Heart left ventricle (tissue), 16 donors: Measurements from ENCODE around the gene CHST11. TPM values are rescaled to one million over a fixed set of nuclear protein-coding genes. Genes with fewer than 3 reads are reported as not detected.

Experiments
- ATAC-seq, 4 donors: fragments of 200-7000 bp; cut with Tn5 transposase; one replicate each; pipeline ENCODE4 v1.9.1; 2020 to 2022; ENCODE audit warnings: moderate library complexity in 4 of 4, mild to moderate bottlenecking in 3 of 4, moderate number of reproducible peaks in 1 of 4
- DNase-seq, 5 donors: peaks; one replicate each; pipeline ENCODE4 v3.0.0-alpha.2; 2020
- H3K27ac ChIP-seq, 12 donors: fragments of 200-600 bp; sonication (generic) in 4 of 12; one replicate each; pipeline versions ENCODE4 v1.5.0 to v1.8.0; 2016 to 2022; ENCODE audit warnings: mild to moderate bottlenecking in 2 of 12
- H3K27me3 ChIP-seq, 9 donors: fragments of 200-600 bp; sonication (generic) in 2 of 9; one replicate each; pipeline versions ENCODE4 v1.5.1 to v1.8.0; 2016 to 2022; ENCODE audit warnings: mild to moderate bottlenecking in 3 of 9
- H3K36me3 ChIP-seq, 9 donors: fragments of 200-600 bp; sonication (generic) in 2 of 9; one replicate each; pipeline versions ENCODE4 v1.5.0 to v1.8.0; 2018 to 2022; ENCODE audit warnings: mild to moderate bottlenecking in 2 of 9
- H3K4me1 ChIP-seq, 12 donors: fragments of 200-600 bp; sonication (generic) in 4 of 12; one replicate each; pipeline versions ENCODE4 v1.5.0 to v1.8.0; 2016 to 2022; ENCODE audit warnings: mild to moderate bottlenecking in 3 of 12
- H3K4me3 ChIP-seq, 12 donors: fragments of 200-600 bp; sonication (generic) in 4 of 12; one replicate each; pipeline versions ENCODE4 v1.5.0 to v1.8.0; 2017 to 2022; ENCODE audit warnings: mild to moderate bottlenecking in 9 of 12, moderate library complexity in 4 of 12
- H3K9me3 ChIP-seq, 12 donors: fragments of 200-600 bp; sonication (generic) in 4 of 12; one replicate each; pipeline versions ENCODE4 v1.5.0 to v1.8.0; 2016 to 2022; ENCODE audit warnings: mild to moderate bottlenecking in 1 of 12
- CTCF ChIP-seq, 12 donors: fragments of 200-600 bp; sonication (generic) in 4 of 12; IDR thresholded peaks; one replicate each; pipeline versions ENCODE4 v1.5.0 to v1.8.0; 2018 to 2022; ENCODE audit warnings: antibody characterized with exemption in 12 of 12, mild to moderate bottlenecking in 5 of 12
- POLR2A ChIP-seq, 2 donors: fragments of 450-650 bp; IDR thresholded peaks; one replicate each; pipeline ENCODE4 v1.6.1; 2017; ENCODE audit warnings: antibody characterized with exemption in 2 of 2, mild to moderate bottlenecking in 2 of 2, moderate library complexity in 2 of 2
- WGBS, 4 donors: extraction: QIAGEN DNeasy Blood & Tissue Kit in 2 of 4; methylation state at CpG; one replicate each; pipeline versions ENCODE4 v1.1.5 to v1.1.7; 2013 to 2018; 5-methylcytosine and 5-hydroxymethylcytosine counted together
- intact Hi-C, 10 donors: fragments of 100-400 bp; cut with DNase I; formaldehyde crosslinking; loops; one replicate each; pipeline versions ENCODE4 v1.11.1 to v1.14.2; 2022
- polyA plus RNA-seq, 2 donors: library from polyadenylated mRNA; stranded (reverse); fragments of 200-250 nt; gene quantifications; one replicate each; pipeline ENCODE4 v1.2.3, GENCODE V29; 2013
- total RNA-seq, 9 donors: library from RNA; depleted of rRNA in 2 of 9; stranded (reverse); fragments of >200 nt in 2 of 9; fragmentation: NEBNext Ultra II Directional in 3 of 9; extraction: Animal tissue kit (Norgen Biotek cat#: 25700) in 3 of 9; gene quantifications; one replicate each; pipeline versions ENCODE4 v1.1.0 to v1.2.4, GENCODE V29; 2016 to 2023
- donor health status: ischemic (EF 13 %, LVEDD 7.1; RV severe dilation, severe dysfunction).
- donor health status: healthy with polysubstance abuse.
- donor health status: DM: no; HTN: yes; CAD: no.
- donor health status: DM: no; HTN: no; CAD: no.
- donor health status: ischemic (EF 25% LVEDD 6.9; RV normal size, moderate dysfunction).
- donor health status: ischemic (EF 25% LVEDD 5.7; RV mildly dilated, moderate dysfunction).
- donor health status: healthy.
- donor health status: DM: yes; HTN: yes; CAD: no.
- donor health status: ischemic (EF 35%, LVEDD 5.7; RV mildly dilated, moderate dysfunction).
- donor health status: nonischemic (EF 11% LVEDD 7.7; RV severe dilation, severe dysfunction).
- donor health status: DM: yes; HTN: yes; CAD: no.
- donor health status: PGD.
- donor health status: ischemic (EF 29% LVEDD 5.4; RV normal size, mild dysfunction).
- donor health status: nonischemic (EF 23%, LVEDD 6.1; RV moderate dilation, normal function).

The CHST11 gene
- total and polyA plus RNA-seq, 11 donors, result 1.1 to 16.9 (median 3.4) TPM

- WGBS, 4 donors, result 81 to 93% (median 89%) methylated on average over 8 of the region's 8 CpGs
- no peak overlapping the region for H3K27ac ChIP-seq
- intact Hi-C loops, result loop anchor here in 2 of 10 donors (10.0 kb wide), 2 partner anchors 178 to 188 kb away; no protein-coding TSS in a partner anchor
- H3K4me1 ChIP-seq, result peaks cover 3 to 59% (median 22%) of the 10 kb centered on the region in 12 donors
- no peaks in the 10 kb centered on the region for H3K9me3 ChIP-seq
- H3K4me3 ChIP-seq, result no peak overlapping the region
- no peak for DNase-seq
- no peaks in the 10 kb centered on the region for H3K27me3 ChIP-seq
- no peak for TF ChIP-seq CTCF (IDR thresholded peaks at IDR 0.05)
- TF ChIP-seq POLR2A (IDR thresholded peaks at IDR 0.05), result no peak
- H3K36me3 ChIP-seq, result no peaks in the 10 kb centered on the region
- no peak for ATAC-seq
These were observed 219.9 kb downstream of the CHST11 start for GRCh38 chr12:104676636-104677035.

DNA sequence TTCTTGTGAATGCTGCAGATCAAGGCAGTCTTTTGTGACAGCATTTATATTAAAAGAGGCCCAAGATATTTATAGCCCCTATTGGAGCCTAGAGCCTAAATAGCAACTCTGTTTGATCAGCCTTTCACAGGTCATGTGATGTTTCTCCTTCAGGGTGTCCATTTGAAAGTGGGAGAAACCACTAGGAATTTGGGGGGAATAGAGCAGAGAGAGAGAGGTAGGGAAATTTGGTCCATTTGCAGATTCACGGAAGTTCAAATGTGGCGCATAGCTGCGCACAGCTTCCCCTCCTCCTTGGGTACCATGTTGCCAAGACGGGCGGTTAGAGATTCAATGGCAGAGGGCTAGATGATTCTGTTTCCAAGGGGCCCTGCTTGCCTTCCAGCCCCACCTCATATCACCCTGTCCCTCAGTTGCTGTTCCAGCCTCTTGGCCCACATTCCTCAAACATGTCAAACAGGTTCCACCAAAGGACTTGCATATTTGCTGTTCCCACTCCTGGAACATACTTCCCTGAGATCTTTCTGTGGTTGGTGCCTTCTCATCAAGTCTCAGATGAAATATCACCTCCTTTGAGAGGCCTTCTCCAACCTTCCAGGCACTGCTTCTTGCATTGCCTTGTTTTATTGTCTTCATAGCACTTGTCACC, 220.8 kb downstream of the CHST11 start:
- H3K4me1 ChIP-seq, result peaks cover 0 to 59% (median 13%) of the 10 kb centered on the region in 12 donors
- H3K4me3 ChIP-seq, result no peak overlapping the region
- intact Hi-C loops, result loop anchor here in 2 of 10 donors (10.0 kb wide), 2 partner anchors 177 to 187 kb away; no protein-coding TSS in a partner anchor
- no peak for DNase-seq
- ATAC-seq, result no peak
- no peaks in the 10 kb centered on the region for H3K27me3 ChIP-seq
- H3K9me3 ChIP-seq, result no peaks in the 10 kb centered on the region
- no peaks in the 10 kb centered on the region for H3K36me3 ChIP-seq
- TF ChIP-seq CTCF (IDR thresholded peaks at IDR 0.05) (no peak), POLR2A (IDR thresholded peaks at IDR 0.05) (no peak)
- H3K27ac ChIP-seq, result no peak overlapping the region
- 90 to 99% (median 96%) methylated on average over 5 of the region's 5 CpGs for WGBS, 4 donors

DNA sequence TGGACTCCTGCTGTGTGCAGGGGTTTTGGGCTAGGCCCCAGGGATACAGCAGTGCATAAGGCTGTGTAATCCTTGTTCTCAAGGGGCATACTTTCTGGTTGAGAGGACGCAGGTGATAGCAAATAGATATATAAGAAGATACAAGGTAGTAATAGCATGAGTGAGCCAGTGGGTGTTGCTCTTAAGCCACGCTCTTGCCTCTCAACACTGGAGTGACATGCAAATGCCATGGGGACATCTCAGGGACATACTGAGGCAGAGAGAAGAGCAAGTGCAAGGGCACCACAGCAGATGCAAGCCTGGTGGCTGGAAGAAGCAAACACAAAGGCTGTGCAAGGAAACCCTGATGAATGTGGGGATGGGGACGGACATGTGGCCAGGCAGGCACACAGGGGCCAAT, 223.3 kb downstream of the CHST11 start:
- ATAC-seq, result peak in 1 of 4 donors; percentile 21

More for the DNA sequence above, 223.3 kb downstream of the CHST11 start:
- peak overlapping the region in 1 of 12 donors; percentile 45 for H3K27ac ChIP-seq
- 84 to 93% (median 89%) methylated on average over 3 of the region's 3 CpGs for WGBS, 4 donors
- H3K9me3 ChIP-seq, result no peaks in the 10 kb centered on the region
- no peaks in the 10 kb centered on the region for H3K27me3 ChIP-seq
- H3K4me3 ChIP-seq, result no peak overlapping the region
- no peak for TF ChIP-seq POLR2A (IDR thresholded peaks at IDR 0.05)
- TF ChIP-seq CTCF (IDR thresholded peaks at IDR 0.05), result peak in 3 of 12 donors; percentile 6 to 23 (median 18)
- H3K36me3 ChIP-seq, result no peaks in the 10 kb centered on the region
- no peak for DNase-seq
- peaks cover 0 to 61% (median 8%) of the 10 kb centered on the region in 12 donors for H3K4me1 ChIP-seq
- intact Hi-C loops, result no loop called here
